HL-60 (cell line): ENCODE results near the gene GRAMD2B.

ENCODE experiments used
- DNase-seq, 2 experiments: peaks; one replicate each; pipeline ENCODE4 v3.0.0-alpha.2; 2010 to 2020; ENCODE audit warnings: low read depth in 1 of 2, low spot score in 1 of 2
- H3K27ac ChIP-seq: fragments of 250-450 bp; sonication (Bioruptor Pico); replicated peaks from 2 replicates; pipeline ENCODE4 v1.5.1; 2020; ENCODE audit warnings: mild to moderate bottlenecking, moderate library complexity
- H3K27me3 ChIP-seq: fragments of 250-450 bp; sonication (Bioruptor Pico); 2 replicates; pipeline ENCODE4 v1.5.1; 2021; ENCODE audit warnings: mild to moderate bottlenecking, moderate library complexity; ENCODE audit not compliant: insufficient read depth, poor library complexity, severe bottlenecking
- H3K4me3 ChIP-seq: replicated peaks from 2 replicates; pipeline ENCODE4 v1.5.1; 2011; ENCODE audit warnings: mild to moderate bottlenecking, control low read depth, low read length; ENCODE audit not compliant: insufficient read depth
- CTCF ChIP-seq: IDR thresholded peaks from one replicate; pipeline ENCODE4 v1.5.1; 2011; ENCODE audit warnings: low read length, control low read depth, inconsistent platforms; ENCODE audit not compliant: insufficient read depth
- GABPA ChIP-seq: IDR thresholded peaks from 2 replicates; pipeline ENCODE4 v1.6.1; 2012; ENCODE audit warnings: low read depth
- POLR2AphosphoS5 ChIP-seq: IDR thresholded peaks from 2 replicates; pipeline ENCODE4 v1.6.1; 2012; ENCODE audit warnings: low read depth
- REST ChIP-seq: IDR thresholded peaks from 2 replicates; pipeline ENCODE4 v1.6.1; 2012; ENCODE audit warnings: low read depth; ENCODE audit not compliant: insufficient replicate concordance
- SPI1 ChIP-seq: IDR thresholded peaks from 2 replicates; pipeline ENCODE4 v1.6.1; 2012; ENCODE audit warnings: low read depth, mild to moderate bottlenecking, borderline replicate concordance

GRAMD2B gene

GRCh38 chr5:126525630-126526245, 102.5 kb downstream of the GRAMD2B start:
- Histone ChIP-seq H3K27me3 (no peaks in the 10 kb centered on the region), H3K27ac (no peak overlapping the region), H3K4me3 (no peak overlapping the region)
- TF ChIP-seq POLR2AphosphoS5 = no peak
- TF ChIP-seq REST = no peak
- no peak for TF ChIP-seq GABPA
- no peak for TF ChIP-seq SPI1
- TF ChIP-seq CTCF = no peak
- DNase-seq = no peak

- no peak for DNase-seq
- Histone ChIP-seq H3K27me3 (no peaks in the 10 kb centered on the region), H3K27ac (no peak overlapping the region), H3K4me3 (no peak overlapping the region)
- TF ChIP-seq REST = no peak
- no peak for TF ChIP-seq GABPA
- no peak for TF ChIP-seq POLR2AphosphoS5
- TF ChIP-seq SPI1 = no peak
- TF ChIP-seq CTCF = no peak
Observed at GRCh38 chr5:126526493-126526892, 103.3 kb downstream of the GRAMD2B start.

- DNase-seq = no peak
- Histone ChIP-seq H3K4me3 (no peak overlapping the region), H3K27me3 (no peaks in the 10 kb centered on the region), H3K27ac (no peak overlapping the region)
- TF ChIP-seq POLR2AphosphoS5 = no peak
- TF ChIP-seq SPI1 = no peak
- TF ChIP-seq CTCF = no peak
- TF ChIP-seq GABPA = no peak
- no peak for TF ChIP-seq REST
Observed at GRCh38 chr5:126527158-126527557, 103.9 kb downstream of the GRAMD2B start.
